HCT116 (cell line): ENCODE results near the gene UPF1.

Experiments used
- FOSL1 ChIP-seq: IDR thresholded peaks from 2 replicates; pipeline ENCODE4 v1.6.1; 2012; ENCODE audit warnings: low read depth
- POLR2AphosphoS5 ChIP-seq: IDR thresholded peaks from 2 replicates; pipeline ENCODE4 v1.6.1; 2011; ENCODE audit warnings: mild to moderate bottlenecking, low read depth, low read length, moderate library complexity

DNA sequence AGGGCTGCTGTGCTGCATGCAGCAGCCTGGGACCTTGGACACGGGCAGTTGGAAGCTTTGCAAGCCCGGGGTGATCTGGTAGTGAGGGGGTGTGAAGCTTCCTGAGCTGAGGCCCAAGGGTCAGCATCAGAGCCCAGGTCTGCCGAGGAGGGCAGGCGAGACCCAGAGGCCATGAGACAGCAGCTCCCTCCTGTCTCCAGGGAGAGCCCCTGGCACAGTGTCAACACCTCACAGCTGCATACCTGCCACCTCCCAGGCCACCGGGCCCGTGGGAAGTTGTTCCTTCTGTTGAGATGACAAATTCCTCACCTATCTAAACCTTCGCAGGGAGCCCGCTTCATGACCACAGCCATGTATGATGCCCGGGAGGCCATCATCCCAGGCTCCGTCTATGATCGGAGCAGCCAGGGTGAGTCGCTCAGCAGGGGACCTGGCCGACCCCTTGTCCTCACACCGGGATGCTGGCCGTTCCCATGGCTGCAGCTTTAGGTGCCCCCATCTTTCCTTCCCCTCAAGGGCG lies 32.1 kb downstream of the UPF1 start:
- TF ChIP-seq POLR2AphosphoS5 (no peak), FOSL1 (no peak)
